Erythroblast (primary cell): ENCODE data around the gene BOC.

Source experiments
- GATA1 ChIP-seq: IDR thresholded peaks from 2 replicates; pipeline ENCODE4 v1.6.1; 2011; ENCODE audit warnings: low read depth, mild to moderate bottlenecking, control low read depth, low read length, moderate library complexity
- POLR2A ChIP-seq: IDR thresholded peaks from 2 replicates; pipeline ENCODE4 v1.6.1; 2011; ENCODE audit warnings: mild to moderate bottlenecking, low read length

- no peak for TF ChIP-seq POLR2A
- TF ChIP-seq GATA1, result no peak
These were observed 27.4 kb upstream of the BOC start for GRCh38 chr3:113183748-113184661.
